Midbrain (tissue), 1 donor: Measurements from ENCODE around the gene NAALADL2.
"Not testable (repeated sequence)": the region's sequence is repeated elsewhere in the genome, so short reads cannot be mapped to it uniquely, and the experiment has no call there.

Experiments
- DNase-seq: peaks from one replicate; lab custom pipeline; 2025; lab: John Stamatoyannopoulos, UW

Gene NAALADL2

GRCh38 chr3:175374705-175375104 is 515.6 kb downstream of the NAALADL2 start:
- DNase-seq, result no peak

- DNase-seq, result no peak
These were observed 519.2 kb downstream of the NAALADL2 start for GRCh38 chr3:175378348-175378747.

GRCh38 chr3:175381685-175382084 is 522.6 kb downstream of the NAALADL2 start:
- no peak for DNase-seq

- no peak for DNase-seq
These were observed 524.2 kb downstream of the NAALADL2 start for GRCh38 chr3:175383371-175383770.

GRCh38 chr3:175383813-175384212 is 524.7 kb downstream of the NAALADL2 start:
- DNase-seq, result no peak

- DNase-seq, result no peak
These were observed 525.4 kb downstream of the NAALADL2 start for GRCh38 chr3:175384569-175384968.

GRCh38 chr3:175386630-175387029 is 527.5 kb downstream of the NAALADL2 start:
- no peak for DNase-seq

GRCh38 chr3:175389560-175389959 is 530.4 kb downstream of the NAALADL2 start:
- DNase-seq, result no peak

- DNase-seq, result no peak
These were observed 532.5 kb downstream of the NAALADL2 start for GRCh38 chr3:175391601-175392000.

- no peak for DNase-seq
These were observed 533.5 kb downstream of the NAALADL2 start for GRCh38 chr3:175392653-175393052.

GRCh38 chr3:175397372-175397771 is 538.2 kb downstream of the NAALADL2 start:
- no peak for DNase-seq

- no peak for DNase-seq
These were observed 539.5 kb downstream of the NAALADL2 start for GRCh38 chr3:175398676-175399075.

GRCh38 chr3:175399156-175399840 is 540.2 kb downstream of the NAALADL2 start:
- DNase-seq, result no peak

GRCh38 chr3:175404027-175404426 is 544.9 kb downstream of the NAALADL2 start:
- DNase-seq, result no peak

- no peak for DNase-seq
These were observed 545.5 kb downstream of the NAALADL2 start for GRCh38 chr3:175404621-175405020.

- no peak for DNase-seq
These were observed 551.1 kb downstream of the NAALADL2 start for GRCh38 chr3:175410251-175410650.

- DNase-seq, result no peak
These were observed 552.3 kb downstream of the NAALADL2 start for GRCh38 chr3:175411405-175411804.

GRCh38 chr3:175411946-175412345 is 552.8 kb downstream of the NAALADL2 start:
- DNase-seq, result no peak

GRCh38 chr3:175413926-175414325 is 554.8 kb downstream of the NAALADL2 start:
- no peak for DNase-seq

- DNase-seq, result no peak
These were observed 557.5 kb downstream of the NAALADL2 start for GRCh38 chr3:175416600-175416999.

GRCh38 chr3:175417426-175417825 is 558.3 kb downstream of the NAALADL2 start:
- DNase-seq, result no peak

- no peak for DNase-seq
These were observed 562.8 kb downstream of the NAALADL2 start for GRCh38 chr3:175421902-175422301.

- DNase-seq, result no peak
These were observed 563.6 kb downstream of the NAALADL2 start for GRCh38 chr3:175422744-175423143.

- not testable (repeated sequence) for DNase-seq
These were observed 564.7 kb downstream of the NAALADL2 start for GRCh38 chr3:175423848-175424247.
